Measurements from ENCODE around the gene ENPP3.
"Not testable (repeated sequence)": the region's sequence is repeated elsewhere in the genome, so short reads cannot be mapped to it uniquely, and the experiment has no call there.

ENPP3 gene

DNA sequence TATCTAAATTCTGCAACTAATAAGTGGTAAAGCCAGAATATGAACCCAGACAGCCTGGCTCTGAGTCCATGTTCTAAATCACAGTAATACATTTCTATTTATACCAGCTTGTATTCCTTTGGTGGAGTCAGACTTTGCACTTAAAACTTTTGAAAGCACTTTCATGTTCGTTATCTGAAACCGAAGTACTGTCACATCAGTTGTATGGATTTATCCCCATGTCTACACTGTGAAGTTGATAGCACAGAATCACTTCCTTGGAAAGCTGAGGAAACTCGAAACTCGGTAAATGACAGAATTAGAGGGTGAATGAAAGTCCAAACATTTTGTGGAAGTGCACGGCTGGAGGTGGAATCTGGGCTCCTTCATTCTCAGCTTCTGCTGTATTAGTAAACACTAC is 102.0 kb downstream of the ENPP3 start:
- no peak for DNase-seq

GRCh38 chr6:131740161-131740560 is 103.1 kb downstream of the ENPP3 start:
- DNase-seq = no peak

GRCh38 chr6:131741688-131742393 is 104.7 kb downstream of the ENPP3 start:
- no peak for DNase-seq

DNA sequence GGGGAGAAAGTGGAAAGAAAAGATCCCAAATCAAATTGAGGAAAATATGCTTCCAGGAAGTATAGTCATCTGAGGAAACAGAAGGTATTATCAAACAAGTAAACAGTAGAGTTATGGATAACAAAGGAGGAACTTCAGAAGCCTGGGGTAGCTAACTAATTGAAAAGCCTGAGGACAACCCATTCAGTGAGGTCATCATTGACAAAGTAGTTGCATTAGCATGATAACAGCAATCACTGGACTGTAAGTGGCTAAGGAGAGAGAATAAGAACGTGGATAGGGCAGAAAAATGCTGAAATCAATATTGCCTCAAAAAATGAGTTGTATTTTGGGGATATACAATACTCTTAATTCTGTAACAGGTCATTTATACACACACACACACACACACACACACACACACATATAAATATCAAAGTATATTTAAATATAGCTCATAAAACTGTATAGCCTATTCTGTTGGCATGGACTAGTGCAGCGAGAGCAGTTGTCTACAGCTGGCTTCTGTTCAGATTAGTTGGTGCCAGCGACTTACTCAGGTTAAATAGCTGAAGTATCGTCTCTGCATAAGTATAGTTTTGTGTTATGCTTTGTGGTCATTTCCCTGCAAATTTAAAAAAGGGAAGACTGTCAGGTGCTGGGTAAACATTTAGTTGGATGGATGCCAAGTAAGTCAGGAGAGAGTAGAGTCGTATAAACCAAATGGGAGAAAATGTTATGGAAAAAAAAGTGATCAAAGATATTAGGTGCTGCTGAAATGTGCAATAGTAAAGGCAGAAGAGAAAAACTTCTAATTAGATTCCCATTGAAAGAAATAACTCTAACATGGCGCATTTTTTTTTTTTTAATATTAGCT is 107.6 kb downstream of the ENPP3 start:
- no peak for DNase-seq

DNA sequence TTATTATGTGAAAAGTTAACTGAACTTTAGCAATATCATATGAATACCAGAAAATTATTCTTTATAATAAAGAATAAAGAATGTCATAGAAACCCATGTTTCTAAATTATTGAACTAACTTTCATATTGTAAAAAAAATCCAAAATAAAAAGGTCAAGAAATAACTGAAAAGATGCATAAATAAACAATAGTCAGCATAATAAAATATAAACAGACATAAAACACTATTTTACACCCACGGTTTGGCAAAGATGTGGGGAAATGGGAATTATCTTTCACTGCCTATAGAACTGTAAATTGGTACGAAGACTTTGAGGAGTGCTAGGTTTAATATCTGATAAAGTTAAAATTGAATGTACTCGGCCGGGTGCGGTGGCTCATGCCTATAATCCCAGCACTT is 108.4 kb downstream of the ENPP3 start:
- DNase-seq = no peak

DNA sequence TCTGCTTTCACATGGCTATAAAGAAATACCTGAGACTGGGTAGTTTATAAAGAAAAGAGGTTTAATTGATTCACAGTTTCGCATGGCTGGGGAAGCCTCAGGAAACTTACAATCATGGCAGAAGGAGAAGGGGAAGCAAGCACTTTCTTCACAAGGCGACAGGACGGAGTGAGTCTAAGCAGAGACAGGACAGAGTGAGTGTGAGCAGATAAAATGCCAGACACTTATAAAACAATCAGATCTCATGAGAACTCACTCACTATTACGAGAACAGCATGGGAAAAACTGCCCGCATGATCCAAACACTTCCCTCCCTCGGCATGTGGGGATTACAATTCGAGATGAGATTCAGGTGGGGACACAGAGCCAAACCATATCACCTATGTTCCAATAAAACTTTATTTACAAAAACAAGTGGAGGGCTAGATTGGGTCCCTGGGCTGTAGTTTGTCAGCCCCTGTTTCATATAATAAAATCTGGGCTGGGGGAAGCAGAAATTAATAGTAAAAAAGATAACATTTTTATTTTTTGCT is 110.8 kb downstream of the ENPP3 start:
- no peak for DNase-seq

- no peak for DNase-seq
These were observed 111.9 kb downstream of the ENPP3 start for GRCh38 chr6:131749023-131749422.

DNA sequence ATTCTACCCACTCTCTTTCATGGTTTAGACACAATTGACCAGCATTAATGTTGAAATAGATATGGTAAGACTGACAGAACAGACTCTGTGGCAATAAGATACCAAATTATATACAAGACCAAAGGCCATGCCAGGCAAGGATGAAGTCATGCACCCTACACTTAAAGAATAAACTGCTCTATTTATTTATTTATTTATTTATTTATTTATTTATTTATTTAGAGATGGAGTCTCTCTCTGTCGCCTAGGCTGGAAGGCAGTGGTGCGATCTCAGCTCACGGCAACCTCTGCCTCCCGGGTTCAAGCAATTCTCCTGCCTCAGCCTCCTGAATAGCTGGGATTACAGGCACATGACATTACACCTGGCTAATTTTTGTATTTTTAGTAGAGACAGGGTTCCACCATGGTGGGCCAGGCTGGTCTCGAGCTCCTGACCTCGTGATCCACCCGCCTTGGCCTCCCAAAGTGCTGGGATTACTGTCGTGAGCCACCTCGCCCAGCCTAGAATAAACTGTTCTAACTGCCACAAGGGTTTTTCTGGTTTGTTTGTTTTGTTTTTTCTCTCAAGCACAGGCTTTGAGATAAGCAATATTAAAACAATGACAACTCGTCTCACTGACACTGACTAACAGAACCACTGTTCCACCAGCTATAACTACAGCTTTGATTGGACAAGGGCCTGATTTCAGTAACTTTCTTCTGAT is 114.1 kb downstream of the ENPP3 start:
- not testable (repeated sequence) for DNase-seq

- DNase-seq = no peak
These were observed 117.0 kb downstream of the ENPP3 start for GRCh38 chr6:131754088-131754487.

DNA sequence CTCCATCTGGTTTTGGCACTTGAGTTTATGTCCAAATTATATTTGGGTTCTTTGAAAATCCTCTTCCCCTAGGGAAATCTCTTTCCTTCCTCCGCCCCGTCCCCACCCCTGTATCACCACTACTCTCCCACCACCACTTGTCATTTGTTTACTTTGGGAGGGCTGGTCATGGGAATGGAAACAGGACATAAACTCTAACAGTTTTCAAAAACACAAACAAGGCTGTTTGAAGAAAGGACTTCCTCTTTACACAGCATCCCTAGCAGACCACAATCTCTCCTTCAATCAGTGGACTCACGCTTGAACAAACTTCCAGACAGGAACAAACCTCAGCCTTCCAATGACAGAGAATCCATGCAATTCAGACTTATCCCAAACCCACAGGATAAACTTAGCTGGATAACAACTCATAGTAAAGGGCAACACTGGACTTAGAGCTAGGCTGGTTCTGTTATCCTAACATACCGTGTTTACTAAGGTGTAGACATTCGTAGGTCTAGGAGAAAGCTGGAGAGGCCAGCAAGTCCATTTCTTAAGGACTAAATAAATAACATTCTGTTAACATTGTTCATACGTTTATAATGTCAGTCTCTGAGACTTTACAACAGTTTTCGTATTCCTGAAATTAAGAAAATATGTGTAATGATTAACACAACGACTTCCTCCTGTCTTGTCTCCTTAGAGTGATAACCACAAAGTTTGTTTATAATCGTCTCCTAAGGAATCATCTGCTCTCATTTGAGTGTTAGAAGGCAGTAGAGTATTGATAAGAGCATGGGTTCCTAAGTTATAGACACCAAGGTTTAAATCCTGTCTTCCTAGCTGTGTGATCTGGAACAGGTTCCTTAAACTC is 117.8 kb downstream of the ENPP3 start:
- DNase-seq = no peak

DNA sequence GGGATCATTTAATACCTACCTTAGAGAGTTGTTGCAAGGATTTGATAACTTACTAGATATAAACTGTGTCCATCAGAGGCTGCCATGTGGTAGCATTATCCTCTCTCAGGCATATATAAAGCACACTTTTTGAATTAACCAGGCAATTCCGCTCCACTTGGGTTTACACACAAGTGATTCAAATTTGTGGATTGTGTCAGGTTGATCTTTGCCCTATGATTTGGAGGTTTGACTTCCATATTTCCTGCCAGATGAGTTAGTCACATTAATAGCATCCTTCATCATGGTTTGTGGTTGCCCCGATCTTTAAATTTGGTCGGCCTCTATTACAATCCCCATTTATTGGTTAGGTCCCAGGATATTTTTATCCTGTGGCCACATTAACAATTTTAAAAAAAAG is 118.5 kb downstream of the ENPP3 start:
- DNase-seq = no peak

- DNase-seq = no peak
These were observed 118.9 kb downstream of the ENPP3 start for GRCh38 chr6:131756039-131756438.

DNA sequence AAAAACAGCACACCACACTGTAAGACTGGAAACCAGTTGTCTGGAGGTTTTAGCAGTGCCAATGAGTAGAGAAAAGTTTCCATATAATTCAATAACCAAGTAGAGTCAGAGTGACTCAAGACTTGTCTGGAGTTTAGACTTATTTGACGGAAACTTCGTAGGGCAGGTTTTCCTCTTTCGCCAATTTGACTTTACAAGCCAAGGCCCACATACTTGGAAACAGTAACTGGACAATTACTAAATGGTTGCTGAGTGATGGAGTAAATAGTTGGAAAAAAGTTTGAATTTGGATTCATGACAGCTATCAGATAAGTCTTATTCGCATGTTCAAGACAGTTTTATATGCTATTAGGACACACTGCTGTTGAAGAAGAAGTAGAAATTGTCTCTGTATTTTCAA is 121.8 kb downstream of the ENPP3 start:
- DNase-seq = no peak

- no peak for DNase-seq
These were observed 124.1 kb downstream of the ENPP3 start for GRCh38 chr6:131761060-131761761.

GRCh38 chr6:131761762-131762067 is 124.6 kb downstream of the ENPP3 start:
- no peak for DNase-seq

DNA sequence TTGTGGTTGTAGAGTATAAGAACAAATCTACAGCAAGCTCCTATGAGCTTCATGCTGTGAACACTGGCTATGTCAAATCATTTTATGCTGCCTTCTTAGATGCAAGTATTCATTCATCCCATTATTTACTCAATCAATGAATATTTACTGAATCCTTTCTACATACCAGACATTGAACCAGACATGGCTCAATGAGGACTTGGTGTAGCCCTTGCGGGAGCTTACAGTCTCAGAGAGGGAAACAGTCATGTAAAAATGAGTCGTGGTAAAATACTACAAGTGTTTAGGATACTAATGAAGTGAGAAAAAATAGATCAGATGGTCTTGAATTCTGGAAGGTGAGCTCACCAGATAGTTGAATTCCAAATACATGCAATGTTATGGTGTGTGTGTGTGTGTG is 125.9 kb downstream of the ENPP3 start:
- no peak for DNase-seq

DNA sequence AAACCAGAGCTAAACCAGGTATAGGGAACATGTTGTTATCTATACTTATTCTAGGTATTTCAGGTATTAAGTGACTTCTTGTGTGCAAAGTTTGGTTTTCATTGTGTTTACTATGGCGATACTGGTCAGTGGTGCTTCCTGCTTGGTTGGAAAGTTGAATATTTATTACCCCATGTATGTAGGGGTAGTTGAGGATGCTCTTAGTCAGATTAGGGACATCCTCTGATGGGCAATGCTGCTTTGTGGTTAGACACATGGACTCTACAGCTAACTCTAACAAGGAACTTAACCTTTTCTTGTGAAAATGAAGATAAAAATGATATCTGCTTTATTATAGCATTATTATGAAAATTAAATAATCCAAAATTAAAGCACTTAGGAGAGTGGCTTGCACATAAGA is 126.6 kb downstream of the ENPP3 start:
- DNase-seq = no peak

GRCh38 chr6:131764350-131764749 is 127.2 kb downstream of the ENPP3 start:
- DNase-seq = no peak

GRCh38 chr6:131765081-131765803 is 128.1 kb downstream of the ENPP3 start:
- no peak for DNase-seq

DNA sequence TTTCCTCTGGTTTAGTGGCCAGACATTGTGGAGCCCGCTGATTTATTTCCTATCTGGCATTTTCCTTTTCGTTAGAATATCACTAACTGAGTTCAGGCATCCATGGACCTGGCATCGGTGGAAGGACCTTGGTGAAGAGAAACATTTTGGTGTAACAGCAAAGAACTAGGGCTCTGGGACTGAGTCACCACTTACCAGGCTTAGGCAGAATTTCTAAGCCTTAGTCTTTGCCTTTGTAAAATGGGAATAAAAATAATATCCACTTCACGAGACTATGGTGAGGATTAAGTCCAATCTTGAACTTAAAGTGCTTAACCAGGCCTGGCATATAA is 128.7 kb downstream of the ENPP3 start:
- no peak for DNase-seq

DNA sequence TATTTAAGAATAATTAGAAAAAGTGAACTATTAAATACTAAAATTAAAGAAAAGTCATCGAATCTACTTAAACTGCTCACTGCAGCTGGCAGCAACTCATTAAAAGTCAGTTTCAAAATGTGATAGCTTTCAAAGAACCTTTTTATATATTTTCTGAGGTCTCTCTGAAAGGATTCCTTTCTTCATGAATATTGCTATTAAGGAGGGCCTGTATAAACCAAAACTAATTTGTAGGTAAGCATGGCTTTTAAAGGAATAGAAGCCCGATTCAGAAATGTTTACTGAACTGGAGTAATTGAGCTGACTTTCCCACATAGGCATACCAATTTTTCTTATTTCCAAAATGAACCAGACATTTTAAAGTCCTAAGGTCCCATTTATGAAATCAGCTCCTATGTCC is 129.5 kb downstream of the ENPP3 start:
- DNase-seq = no peak

Measured in hippocampal formation (tissue), 2 donors.